Stomach smooth muscle (tissue), 2 donors: ENCODE measurements around the gene TTC21A.

Source experiments
- H3K27ac ChIP-seq: one replicate; pipeline ENCODE4 v1.7.0; 2013; ENCODE audit warnings: mild to moderate bottlenecking, low read length, inconsistent platforms
- H3K27me3 ChIP-seq, 2 donors: one replicate each; pipeline ENCODE4 v1.7.0; 2013; ENCODE audit warnings: low read length in 2 of 2; ENCODE audit not compliant: insufficient read depth in 2 of 2, control insufficient read depth in 1 of 2
- H3K36me3 ChIP-seq, 2 donors: one replicate each; pipeline ENCODE4 v1.7.0; 2013; ENCODE audit warnings: low read length in 2 of 2; ENCODE audit not compliant: control insufficient read depth in 2 of 2, insufficient read depth in 2 of 2
- H3K4me1 ChIP-seq: one replicate; pipeline ENCODE4 v1.7.0; 2013; ENCODE audit warnings: low read length; ENCODE audit not compliant: control insufficient read depth, insufficient read depth
- H3K4me3 ChIP-seq, 2 donors: one replicate each; pipeline ENCODE4 v1.7.0; 2013; ENCODE audit warnings: low read length in 2 of 2
- H3K9ac ChIP-seq, 2 donors: one replicate each; pipeline ENCODE4 v1.7.0; 2013; ENCODE audit warnings: low read length in 2 of 2, mild to moderate bottlenecking in 1 of 2
- H3K9me3 ChIP-seq, 2 donors: one replicate each; pipeline ENCODE4 v1.7.0; 2013; ENCODE audit warnings: low read length in 2 of 2; ENCODE audit not compliant: control insufficient read depth in 2 of 2
- donor health status: healthy.
- donor health status: Pancreatic carcinoma.

TTC21A gene

DNA sequence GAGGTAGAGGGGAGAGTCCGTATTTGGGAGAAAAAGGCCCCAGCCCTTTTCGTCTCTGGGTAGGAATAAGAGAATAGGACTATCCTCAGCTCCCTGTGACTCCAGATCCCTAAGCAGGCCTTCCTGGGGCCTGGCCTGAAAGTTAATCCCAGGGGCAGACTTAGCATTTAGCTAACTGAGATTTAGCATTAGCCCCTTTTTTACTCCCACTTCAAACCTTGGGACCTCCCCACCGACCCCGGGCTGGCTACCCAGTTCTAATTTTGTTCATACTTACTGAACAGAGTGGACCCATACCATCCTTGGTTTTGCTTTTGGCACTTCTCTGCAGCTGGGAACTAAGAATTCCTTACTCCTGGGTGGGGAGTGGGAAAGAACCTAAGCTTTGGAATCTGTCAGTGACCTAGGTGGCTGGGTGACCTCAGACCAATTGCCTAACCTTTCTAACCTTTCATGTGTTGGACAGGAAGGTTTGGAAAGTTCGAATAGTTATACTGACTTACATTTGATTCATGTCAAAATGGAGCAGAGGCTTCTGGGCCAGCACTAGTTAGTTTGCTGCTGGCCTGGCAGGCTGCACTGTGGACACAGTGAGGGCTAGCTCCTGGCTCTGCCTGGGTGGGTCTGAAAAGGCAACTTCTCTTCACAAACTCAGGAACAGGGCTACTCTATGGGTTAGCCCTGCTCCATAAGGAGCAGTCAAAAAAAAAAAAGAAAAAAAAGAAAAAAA lies 11.6 kb downstream of the TTC21A start:
- Histone ChIP-seq H3K36me3 (peaks cover 5 to 6% of the 10 kb centered on the region in 2 donors), H3K27ac (no peak overlapping the region), H3K9ac (no peak overlapping the region), H3K9me3 (no peaks in the 10 kb centered on the region), H3K27me3 (no peaks in the 10 kb centered on the region), H3K4me1 (no peaks in the 10 kb centered on the region), H3K4me3 (no peak overlapping the region)

DNA sequence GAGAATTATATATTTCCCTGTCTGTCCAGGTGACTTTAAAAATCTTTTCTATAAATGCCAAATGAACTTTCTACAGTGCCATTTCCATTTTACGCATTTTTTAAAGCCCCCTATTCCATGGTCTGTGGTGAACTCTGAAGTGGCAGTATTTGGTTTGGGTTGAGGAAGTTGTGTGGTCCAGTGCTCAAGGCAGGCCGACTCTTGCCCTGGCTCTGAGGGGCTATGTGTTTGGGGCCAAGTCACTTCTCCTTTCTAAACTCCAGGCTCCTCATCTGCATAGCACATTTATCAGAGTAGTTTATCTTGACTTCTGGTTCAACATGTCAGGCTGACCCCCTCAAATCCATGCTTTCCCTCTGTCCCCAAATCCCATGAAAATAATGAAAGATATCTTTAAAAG lies 14.1 kb downstream of the TTC21A start:
- Histone ChIP-seq H3K36me3 (peaks cover 5 to 6% of the 10 kb centered on the region in 2 donors), H3K9me3 (no peaks in the 10 kb centered on the region), H3K4me1 (peaks cover 12% of the 10 kb centered on the region), H3K27ac (no peak overlapping the region), H3K9ac (no peak overlapping the region), H3K4me3 (no peak overlapping the region), H3K27me3 (no peaks in the 10 kb centered on the region)

GRCh38 chr3:39122813-39123212 lies 15.3 kb downstream of the TTC21A start:
- Histone ChIP-seq H3K4me1 (peaks cover 12% of the 10 kb centered on the region), H3K9ac (no peak overlapping the region), H3K9me3 (no peaks in the 10 kb centered on the region), H3K27ac (no peak overlapping the region), H3K36me3 (peaks cover 4 to 5% of the 10 kb centered on the region in 2 donors), H3K27me3 (no peaks in the 10 kb centered on the region), H3K4me3 (no peak overlapping the region)

DNA sequence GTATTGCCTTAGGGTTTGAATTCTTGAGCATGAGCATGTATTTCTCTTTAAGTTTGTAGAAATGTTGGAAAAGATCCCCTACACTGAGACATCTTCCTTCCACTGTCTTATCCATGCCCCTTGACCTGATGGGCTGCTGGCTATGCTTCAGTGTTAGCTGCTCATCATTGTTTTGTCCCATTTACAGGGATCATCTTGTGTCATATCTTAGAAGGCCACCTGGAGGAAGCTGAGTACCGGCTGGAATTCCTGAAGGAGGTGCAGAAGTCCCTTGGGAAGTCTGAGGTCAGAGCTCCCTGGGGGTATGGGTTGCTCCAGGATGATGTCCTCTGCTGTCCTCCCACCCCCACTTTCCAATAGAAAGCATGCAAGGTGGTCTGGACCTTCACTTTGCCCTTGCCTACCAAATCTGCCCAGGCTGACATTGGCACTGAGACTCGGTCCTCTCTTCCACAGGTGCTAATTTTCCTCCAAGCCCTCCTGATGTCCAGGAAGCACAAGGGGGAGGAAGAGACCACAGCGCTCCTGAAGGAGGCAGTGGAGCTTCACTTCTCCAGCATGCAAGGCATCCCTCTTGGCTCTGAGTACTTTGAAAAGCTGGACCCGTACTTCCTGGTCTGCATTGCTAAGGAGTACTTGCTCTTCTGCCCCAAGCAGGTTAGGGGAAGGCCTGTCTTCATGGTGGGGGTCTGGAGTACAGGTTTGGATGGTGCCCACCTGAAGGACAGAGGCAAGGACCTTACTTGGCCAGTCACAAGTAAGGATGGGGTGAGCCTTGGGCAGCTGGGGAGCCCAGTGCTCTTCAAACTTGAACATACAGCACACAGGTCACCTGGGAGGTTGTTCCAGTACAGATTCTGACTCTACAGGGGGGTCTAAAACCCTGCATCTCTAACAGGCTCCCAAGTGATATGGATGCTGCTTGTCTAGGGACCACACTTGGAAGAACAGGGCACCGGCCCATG lies 17.7 kb downstream of the TTC21A start:
- H3K27ac ChIP-seq, result no peak overlapping the region
- no peak overlapping the region for H3K9ac ChIP-seq
- H3K4me1 ChIP-seq, result peaks cover 12% of the 10 kb centered on the region

GRCh38 chr3:39125841-39126500 lies 18.5 kb downstream of the TTC21A start:
- Histone ChIP-seq H3K9me3 (no peaks in the 10 kb centered on the region), H3K27ac (no peak overlapping the region), H3K9ac (no peak overlapping the region), H3K4me1 (peaks cover 12% of the 10 kb centered on the region), H3K27me3 (no peaks in the 10 kb centered on the region), H3K36me3 (no peaks in the 10 kb centered on the region), H3K4me3 (no peak overlapping the region)

More for the DNA sequence above, 17.7 kb downstream of the TTC21A start:
- H3K27me3 ChIP-seq, result no peaks in the 10 kb centered on the region
- no peak overlapping the region for H3K4me3 ChIP-seq
- no peaks in the 10 kb centered on the region for H3K9me3 ChIP-seq
- H3K36me3 ChIP-seq, result no peaks in the 10 kb centered on the region

DNA sequence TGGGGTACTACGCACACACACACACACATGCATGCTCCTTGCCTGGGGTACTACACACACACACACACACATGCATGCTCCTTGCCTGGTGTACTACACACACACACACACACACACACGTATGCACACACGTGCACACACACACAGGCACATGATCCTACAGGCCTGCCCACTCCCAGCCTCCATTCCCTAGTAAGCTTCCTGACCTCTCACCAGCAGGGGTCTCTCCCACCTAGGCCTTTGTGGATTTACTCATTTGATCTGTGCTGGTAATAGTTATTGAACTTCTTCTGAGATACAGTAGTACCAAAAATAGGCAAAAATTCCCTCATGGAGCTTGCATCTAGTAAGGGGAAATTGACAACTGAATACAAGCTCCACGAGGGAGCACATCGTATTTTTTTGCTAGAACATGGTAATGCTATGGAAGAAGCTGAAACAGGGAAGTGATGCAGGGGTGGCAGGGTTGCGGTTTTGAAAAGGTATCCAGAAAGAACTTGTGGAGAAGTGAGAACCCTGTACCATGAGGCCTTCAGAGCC lies 19.1 kb downstream of the TTC21A start:
- Histone ChIP-seq H3K9me3 (no peaks in the 10 kb centered on the region), H3K9ac (no peak overlapping the region), H3K4me3 (no peak overlapping the region), H3K27me3 (no peaks in the 10 kb centered on the region), H3K4me1 (peaks cover 12% of the 10 kb centered on the region), H3K36me3 (no peaks in the 10 kb centered on the region), H3K27ac (no peak overlapping the region)

GRCh38 chr3:39127269-39127907 lies 19.9 kb downstream of the TTC21A start:
- no peak overlapping the region for H3K27ac ChIP-seq
- H3K9ac ChIP-seq, result no peak overlapping the region
- peaks cover 12% of the 10 kb centered on the region for H3K4me1 ChIP-seq

GRCh38 chr3:39127908-39128304 lies 20.4 kb downstream of the TTC21A start:
- Histone ChIP-seq H3K4me1 (peaks cover 12% of the 10 kb centered on the region), H3K27me3 (no peaks in the 10 kb centered on the region), H3K4me3 (no peak overlapping the region), H3K27ac (no peak overlapping the region), H3K9me3 (no peaks in the 10 kb centered on the region), H3K9ac (no peak overlapping the region), H3K36me3 (no peaks in the 10 kb centered on the region)

More at GRCh38 chr3:39127269-39127907, 19.9 kb downstream of the TTC21A start:
- Histone ChIP-seq H3K9me3 (no peaks in the 10 kb centered on the region), H3K27me3 (no peaks in the 10 kb centered on the region), H3K36me3 (no peaks in the 10 kb centered on the region), H3K4me3 (no peak overlapping the region)

- peaks cover 12% of the 10 kb centered on the region for H3K4me1 ChIP-seq
- H3K9ac ChIP-seq, result no peak overlapping the region
- H3K36me3 ChIP-seq, result no peaks in the 10 kb centered on the region
- no peaks in the 10 kb centered on the region for H3K9me3 ChIP-seq
- no peaks in the 10 kb centered on the region for H3K27me3 ChIP-seq
- H3K4me3 ChIP-seq, result no peak overlapping the region
- no peak overlapping the region for H3K27ac ChIP-seq
These were observed 21.5 kb downstream of the TTC21A start for GRCh38 chr3:39128951-39129350.

- Histone ChIP-seq H3K27ac (no peak overlapping the region), H3K4me1 (peaks cover 11% of the 10 kb centered on the region), H3K9me3 (no peaks in the 10 kb centered on the region)
These were observed 22.5 kb downstream of the TTC21A start for GRCh38 chr3:39130026-39130425.

More at GRCh38 chr3:39130026-39130425, 22.5 kb downstream of the TTC21A start:
- Histone ChIP-seq H3K36me3 (no peaks in the 10 kb centered on the region), H3K27me3 (no peaks in the 10 kb centered on the region), H3K9ac (no peak overlapping the region), H3K4me3 (no peak overlapping the region)
